ES-I3 (cell line): Measurements from ENCODE around the gene ZC3H18.

Experiments used
- H3K36me3 ChIP-seq: 2 replicates; pipeline ENCODE4 v1.6.1; 2013; ENCODE audit warnings: mild to moderate bottlenecking, low read length, control low read depth, moderate library complexity; ENCODE audit not compliant: insufficient read depth
- H3K4me1 ChIP-seq: 2 replicates; pipeline ENCODE4 v1.6.1; 2013; ENCODE audit warnings: mild to moderate bottlenecking, control low read depth, low read length; ENCODE audit not compliant: insufficient read depth
- H3K9ac ChIP-seq: 2 replicates; pipeline ENCODE4 v1.6.1; 2013; ENCODE audit warnings: low read depth, mild to moderate bottlenecking, low read length, moderate library complexity
- H3K9me3 ChIP-seq: 2 replicates; pipeline ENCODE4 v1.6.1; 2013; ENCODE audit warnings: mild to moderate bottlenecking, low read length, moderate library complexity; ENCODE audit not compliant: control insufficient read depth, insufficient read depth

Gene ZC3H18

GRCh38 chr16:88631920-88632586, 61.9 kb downstream of the ZC3H18 start:
- no peak overlapping the region for H3K9ac ChIP-seq
- no peaks in the 10 kb centered on the region; the same call in 1 of the 2 replicates for H3K36me3 ChIP-seq
- no peaks in the 10 kb centered on the region for H3K9me3 ChIP-seq
- H3K4me1 ChIP-seq, result no peaks in the 10 kb centered on the region

- H3K36me3 ChIP-seq, result no peaks in the 10 kb centered on the region; the same call in 1 of the 2 replicates
Observed at GRCh38 chr16:88632587-88632930, 62.4 kb downstream of the ZC3H18 start.

DNA sequence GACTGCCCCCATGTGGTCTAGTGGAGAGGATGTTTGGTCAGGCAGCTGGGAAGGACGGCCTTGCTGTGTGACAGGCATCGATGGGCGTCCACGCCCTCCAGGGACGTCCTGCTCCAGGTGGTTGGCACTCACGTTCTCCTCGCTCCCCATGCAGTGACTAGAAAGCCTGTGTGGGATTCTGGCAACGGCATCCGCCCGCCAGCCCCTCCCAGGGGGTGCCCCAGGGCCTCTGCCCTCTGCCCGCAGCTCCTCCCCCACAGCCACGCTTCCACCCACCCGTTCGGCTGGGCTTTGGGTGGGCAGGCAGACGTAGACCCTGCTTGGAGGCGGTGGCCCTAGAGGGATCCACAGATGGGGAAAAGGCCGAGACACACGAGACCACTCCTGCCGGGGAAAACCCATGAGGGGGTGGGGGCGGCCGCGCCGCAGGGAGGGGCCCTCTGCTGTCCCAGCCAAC, 63.5 kb downstream of the ZC3H18 start:
- Histone ChIP-seq H3K9me3 (no peaks in the 10 kb centered on the region), H3K4me1 (peaks cover 4% of the 10 kb centered on the region; the same call in 1 of the 2 replicates), H3K36me3 (no peaks in the 10 kb centered on the region), H3K9ac (peak overlapping the region; percentile 67; the same call in 1 of the 2 replicates)

More at GRCh38 chr16:88632587-88632930, 62.4 kb downstream of the ZC3H18 start:
- Histone ChIP-seq H3K9me3 (no peaks in the 10 kb centered on the region), H3K4me1 (no peaks in the 10 kb centered on the region; the same call in 1 of the 2 replicates), H3K9ac (no peak overlapping the region)

- H3K9me3 ChIP-seq, result no peaks in the 10 kb centered on the region
- H3K4me1 ChIP-seq, result peaks cover 4% of the 10 kb centered on the region; the same call in 1 of the 2 replicates
- H3K9ac ChIP-seq, result peak overlapping the region; percentile 67
- H3K36me3 ChIP-seq, result no peaks in the 10 kb centered on the region
Observed at GRCh38 chr16:88634141-88634993, 64.2 kb downstream of the ZC3H18 start.

- Histone ChIP-seq H3K9ac (peak overlapping the region; percentile 67; the same call in 1 of the 2 replicates), H3K9me3 (no peaks in the 10 kb centered on the region), H3K36me3 (no peaks in the 10 kb centered on the region), H3K4me1 (peaks cover 4% of the 10 kb centered on the region; the same call in 1 of the 2 replicates)
Observed at GRCh38 chr16:88634994-88635670, 64.9 kb downstream of the ZC3H18 start.

- Histone ChIP-seq H3K36me3 (no peaks in the 10 kb centered on the region), H3K9me3 (no peaks in the 10 kb centered on the region), H3K9ac (no peak overlapping the region), H3K4me1 (peaks cover 4% of the 10 kb centered on the region; the same call in 1 of the 2 replicates)
Observed at GRCh38 chr16:88635671-88636319, 65.6 kb downstream of the ZC3H18 start.

DNA sequence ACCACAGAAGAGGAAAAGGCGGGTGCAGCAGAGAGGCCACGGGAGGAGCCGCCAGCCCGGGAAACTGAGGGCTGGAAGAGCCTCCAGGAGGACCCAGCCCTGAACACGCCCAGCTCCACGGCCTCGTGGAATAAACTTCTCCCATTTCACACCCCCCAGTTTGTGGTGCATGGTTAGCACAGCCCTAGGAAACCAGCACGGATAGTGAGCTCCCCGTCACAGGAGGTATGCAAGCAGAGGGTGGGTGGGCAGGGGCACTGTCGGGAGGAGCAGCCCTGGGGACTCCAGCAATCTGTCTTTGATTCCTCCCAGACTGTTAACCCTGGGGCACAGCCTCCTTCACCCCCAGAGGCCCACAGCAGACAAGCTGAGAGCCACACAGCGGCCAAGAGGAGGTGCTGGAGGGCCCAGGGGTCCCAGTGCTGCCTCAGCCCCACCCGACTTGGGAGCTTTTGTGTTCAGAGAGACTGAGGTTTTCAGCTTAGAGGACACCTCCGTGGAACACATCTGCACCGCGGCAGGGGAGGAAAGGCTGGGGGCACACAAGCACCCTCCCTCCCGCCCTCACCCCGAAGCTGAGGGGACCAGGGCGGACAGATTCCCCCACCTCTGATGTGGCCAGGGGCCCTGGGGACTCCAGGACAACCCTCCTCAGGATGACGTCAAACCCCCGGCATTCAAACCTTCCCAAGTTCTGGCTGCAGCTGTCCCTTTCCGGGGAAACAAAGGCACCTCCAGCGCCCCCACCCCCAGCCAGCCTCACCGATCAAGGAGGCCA, 66.5 kb downstream of the ZC3H18 start:
- Histone ChIP-seq H3K9me3 (no peaks in the 10 kb centered on the region), H3K4me1 (peaks cover 4% of the 10 kb centered on the region; the same call in 1 of the 2 replicates), H3K9ac (no peak overlapping the region), H3K36me3 (no peaks in the 10 kb centered on the region)

DNA sequence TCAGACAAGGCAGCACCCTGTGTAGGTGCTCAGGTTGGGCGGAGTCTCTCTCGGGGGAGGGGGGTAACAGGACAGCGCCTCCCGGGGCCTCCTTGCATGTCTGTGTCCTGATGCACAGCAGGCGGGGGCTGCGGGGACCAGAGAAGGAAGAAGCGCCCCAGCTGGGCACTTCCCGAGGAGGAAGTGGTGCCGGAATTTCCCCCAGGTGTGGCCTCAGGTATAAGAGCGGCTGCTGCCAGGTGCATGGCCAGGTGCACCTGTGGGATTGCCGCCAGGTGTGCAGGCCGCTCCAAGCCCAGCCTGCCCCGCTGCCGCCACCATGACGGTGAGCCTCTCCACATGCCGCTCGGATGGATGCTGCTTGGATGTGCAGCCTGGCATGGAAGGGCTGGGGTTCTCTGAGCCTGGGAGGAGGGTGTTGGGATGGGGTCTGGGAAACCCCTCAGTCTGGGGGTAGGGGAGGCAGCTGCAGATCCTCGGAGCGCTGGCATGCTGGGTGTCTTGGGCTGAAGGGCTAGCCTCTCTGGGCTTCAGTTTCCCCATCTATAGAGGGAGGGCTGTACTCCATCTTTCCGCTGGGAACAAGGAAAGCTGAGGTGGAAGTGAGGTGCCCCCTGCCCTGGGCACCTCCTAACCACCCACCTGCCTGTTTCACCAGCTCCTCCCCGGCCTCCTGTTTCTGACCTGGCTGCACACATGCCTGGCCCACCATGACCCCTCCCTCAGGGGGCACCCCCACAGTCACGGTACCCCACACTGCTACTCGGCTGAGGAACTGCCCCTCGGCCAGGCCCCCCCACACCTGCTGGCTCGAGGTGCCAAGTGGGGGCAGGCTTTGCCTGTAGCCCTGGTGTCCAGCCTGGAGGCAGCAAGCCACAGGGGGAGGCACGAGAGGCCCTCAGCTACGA, 68.4 kb downstream of the ZC3H18 start, which contains the start of gene IL17C:
Gene IL17C (plus strand): TSS at position 250 of the 908 bp plus-strand sequence. CDS start 70 bp downstream, at position 320.
- peaks cover 4% of the 10 kb centered on the region; the same call in 1 of the 2 replicates for H3K4me1 ChIP-seq
- H3K9ac ChIP-seq, result no peak within 1 kb of the TSS

DNA sequence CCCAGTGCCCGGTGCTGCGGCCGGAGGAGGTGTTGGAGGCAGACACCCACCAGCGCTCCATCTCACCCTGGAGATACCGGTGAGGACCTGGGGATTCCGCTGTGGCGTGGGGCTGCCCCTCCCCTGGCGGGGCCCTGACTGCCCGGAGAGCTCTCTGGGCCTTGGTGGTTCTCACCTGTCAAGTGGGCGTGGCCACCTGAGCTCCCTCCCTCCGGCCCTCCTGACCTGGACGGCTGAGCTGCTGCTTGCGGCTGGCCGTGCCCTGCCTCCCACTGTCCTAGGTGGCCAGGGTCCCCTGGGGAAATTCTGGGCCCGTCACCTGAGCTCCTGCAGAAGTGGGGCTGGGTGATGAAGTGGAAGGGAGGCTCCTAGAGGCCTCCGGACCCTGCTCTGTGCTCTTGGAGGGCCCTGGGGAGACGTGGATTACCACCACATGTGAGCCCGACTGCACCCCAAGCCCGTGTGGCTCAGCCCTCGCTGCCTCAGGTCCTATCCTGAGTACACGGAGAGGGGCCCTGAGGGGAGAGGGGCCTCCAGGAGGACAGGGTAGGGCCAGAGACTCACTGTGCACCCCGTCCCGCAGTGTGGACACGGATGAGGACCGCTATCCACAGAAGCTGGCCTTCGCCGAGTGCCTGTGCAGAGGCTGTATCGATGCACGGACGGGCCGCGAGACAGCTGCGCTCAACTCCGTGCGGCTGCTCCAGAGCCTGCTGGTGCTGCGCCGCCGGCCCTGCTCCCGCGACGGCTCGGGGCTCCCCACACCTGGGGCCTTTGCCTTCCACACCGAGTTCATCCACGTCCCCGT, 69.2 kb downstream of the ZC3H18 start:
- no peak overlapping the region for H3K9ac ChIP-seq
- no peaks in the 10 kb centered on the region for H3K36me3 ChIP-seq
- H3K9me3 ChIP-seq, result no peaks in the 10 kb centered on the region
- peaks cover 4% of the 10 kb centered on the region; the same call in 1 of the 2 replicates for H3K4me1 ChIP-seq

More for the DNA sequence above, 68.4 kb downstream of the ZC3H18 start, which contains the start of gene IL17C:
- Histone ChIP-seq H3K36me3 (no peaks in the 10 kb centered on the region), H3K9me3 (no peaks in the 10 kb centered on the region)

- Histone ChIP-seq H3K36me3 (no peaks in the 10 kb centered on the region), H3K9ac (no peak overlapping the region), H3K9me3 (no peaks in the 10 kb centered on the region), H3K4me1 (peaks cover 4% of the 10 kb centered on the region; the same call in 1 of the 2 replicates)
Observed at GRCh38 chr16:88640039-88640495, 69.9 kb downstream of the ZC3H18 start.

DNA sequence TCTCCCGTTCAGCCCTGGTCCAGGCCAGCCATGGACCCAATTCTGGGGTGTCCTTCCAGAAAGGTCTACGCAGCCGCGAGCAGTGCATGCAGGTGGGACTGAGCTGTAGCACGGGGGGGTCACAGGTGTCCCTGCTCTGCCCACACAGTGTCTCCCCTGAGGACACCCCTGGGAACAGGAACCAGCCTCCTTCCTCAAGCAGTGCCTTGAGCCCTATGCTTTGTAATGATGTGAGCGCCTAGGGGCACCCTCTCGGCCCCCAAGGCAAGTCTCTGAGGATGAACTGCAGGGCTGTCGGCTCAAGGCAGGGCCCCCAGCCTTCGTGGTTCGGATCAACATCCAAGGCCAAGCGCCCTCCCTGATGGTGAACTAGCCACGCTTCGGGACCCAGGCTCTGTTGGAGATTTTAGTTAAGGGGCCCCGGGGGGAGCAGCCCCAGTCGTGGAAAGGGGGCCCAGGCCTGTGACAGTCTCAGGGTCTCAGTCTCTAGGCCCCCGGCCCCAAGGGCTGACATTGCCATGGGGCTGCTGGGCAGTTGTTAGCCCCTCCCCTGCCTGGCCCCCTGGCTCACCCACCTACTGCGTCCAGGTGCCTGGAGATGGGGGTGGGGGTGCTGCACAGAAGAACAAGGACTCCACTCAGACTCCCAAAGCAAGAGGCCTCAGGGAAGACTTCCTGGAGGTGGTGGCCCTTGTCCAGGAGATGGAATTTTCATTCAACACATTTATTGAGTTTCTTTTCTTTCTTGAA, 70.5 kb downstream of the ZC3H18 start:
- no peak overlapping the region for H3K9ac ChIP-seq
- H3K4me1 ChIP-seq, result peaks cover 4% of the 10 kb centered on the region; the same call in 1 of the 2 replicates
- no peaks in the 10 kb centered on the region for H3K9me3 ChIP-seq
- no peaks in the 10 kb centered on the region for H3K36me3 ChIP-seq
